Hepatocyte (in vitro differentiated cells): Measurements from ENCODE around the gene MAMSTR. TPM values are rescaled to one million over a fixed set of nuclear protein-coding genes. Genes with fewer than 3 reads are reported as not detected.

Experiments used
- DNase-seq: peaks from one replicate; pipeline ENCODE4 v3.0.0-alpha.2; 2016; ENCODE audit warnings: low spot score
- H2AFZ ChIP-seq: fragments of 200-600 bp; sonication (generic); 2 replicates; pipeline ENCODE4 v1.6.0; 2016; ENCODE audit warnings: antibody characterized with exemption, mild to moderate bottlenecking
- H3K27ac ChIP-seq: fragments of 200-600 bp; sonication (generic); 2 replicates; pipeline ENCODE4 v1.5.1; 2016; ENCODE audit warnings: mild to moderate bottlenecking
- H3K27me3 ChIP-seq: fragments of 200-600 bp; sonication (generic); 2 replicates; pipeline ENCODE4 v1.6.1; 2016
- H3K36me3 ChIP-seq: fragments of 200-600 bp; sonication (generic); replicated peaks from 2 replicates; pipeline ENCODE4 v1.5.1; 2016; ENCODE audit warnings: low read depth; ENCODE audit not compliant: insufficient read depth
- H3K4me1 ChIP-seq: fragments of 200-600 bp; sonication (generic); 2 replicates; pipeline ENCODE4 v1.5.1; 2016; ENCODE audit warnings: mild to moderate bottlenecking, moderate library complexity; ENCODE audit not compliant: insufficient read depth
- H3K4me2 ChIP-seq: fragments of 200-600 bp; sonication (generic); 2 replicates; pipeline ENCODE4 v1.6.0; 2016
- H3K4me3 ChIP-seq: fragments of 200-600 bp; sonication (generic); 2 replicates; pipeline ENCODE4 v1.5.1; 2016; ENCODE audit warnings: mild to moderate bottlenecking
- H3K79me2 ChIP-seq: fragments of 200-600 bp; sonication (generic); 2 replicates; pipeline ENCODE4 v1.6.0; 2017; ENCODE audit warnings: mild to moderate bottlenecking
- H3K9me2 ChIP-seq: fragments of 200-600 bp; sonication (generic); replicated peaks from 2 replicates; pipeline ENCODE4 v1.6.0; 2017; ENCODE audit warnings: mild to moderate bottlenecking; ENCODE audit not compliant: insufficient read depth
- H3K9me3 ChIP-seq: fragments of 200-600 bp; sonication (generic); 2 replicates; pipeline ENCODE4 v1.5.1; 2016; ENCODE audit warnings: low read depth, mild to moderate bottlenecking
- H4K20me1 ChIP-seq: fragments of 200-600 bp; sonication (generic); 2 replicates; pipeline ENCODE4 v1.6.0; 2016; ENCODE audit warnings: mild to moderate bottlenecking; ENCODE audit not compliant: insufficient read depth, poor library complexity, severe bottlenecking
- CTCF ChIP-seq: fragments of 200-600 bp; sonication (generic); IDR thresholded peaks from 2 replicates; pipeline ENCODE4 v1.5.1; 2016; ENCODE audit warnings: antibody characterized with exemption, mild to moderate bottlenecking; ENCODE audit not compliant: poor library complexity
- EZH2 ChIP-seq: fragments of 200-600 bp; sonication (generic); IDR thresholded peaks from 2 replicates; pipeline ENCODE4 v1.6.1; 2016; ENCODE audit warnings: antibody characterized with exemption, mild to moderate bottlenecking, borderline replicate concordance
- EZH2phosphoT487 ChIP-seq: fragments of 200-600 bp; sonication (generic); IDR thresholded peaks from one replicate; pipeline ENCODE4 v1.6.1; 2018; ENCODE audit warnings: antibody characterized with exemption, mild to moderate bottlenecking, low read depth, moderate library complexity; ENCODE audit not compliant: unreplicated experiment, severe bottlenecking
- WGBS: methylation state at CpG from one replicate; pipeline ENCODE4 v1.1.6; 2016; ENCODE audit warnings: low lambda C conversion rate; ENCODE audit errors: missing lambda C conversion rate; 5-methylcytosine and 5-hydroxymethylcytosine counted together
- polyA plus RNA-seq: library from polyadenylated mRNA; unstranded; fragments of >200 nt; fragmentation: Nextera tagmentation; extraction: Ambion mirVana; gene quantifications from 2 replicates; pipeline ENCODE4 v1.2.1, GENCODE V29; 2016
- total RNA-seq: library from RNA; depleted of rRNA; stranded (reverse); fragments of >200 nt; gene quantifications from 2 replicates; pipeline ENCODE4 v1.2.3, GENCODE V29; 2014

MAMSTR gene
- total and polyA plus RNA-seq, 2 experiments from 2014 or later: 2.3 to 5.2 TPM

- H3K9me2 ChIP-seq: no peaks in the 10 kb centered on the region
- WGBS: 91% methylated on average over 11 of the region's 11 CpGs
- no peak overlapping the region for H3K4me2 ChIP-seq
- H4K20me1 ChIP-seq: no peaks in the 10 kb centered on the region
- H2AFZ ChIP-seq: no peak overlapping the region
- H3K27me3 ChIP-seq: no peaks in the 10 kb centered on the region
- H3K4me3 ChIP-seq: no peak overlapping the region
- H3K4me1 ChIP-seq: peaks cover 4% of the 10 kb centered on the region
- no peaks in the 10 kb centered on the region for H3K9me3 ChIP-seq
- no peaks in the 10 kb centered on the region for H3K79me2 ChIP-seq
- H3K36me3 ChIP-seq: no peaks in the 10 kb centered on the region
- DNase-seq: no peak
- no peak overlapping the region for H3K27ac ChIP-seq
- TF ChIP-seq EZH2phosphoT487 (no peak), CTCF (no peak), EZH2 (no peak)
Observed at GRCh38 chr19:48722196-48722708, 2.7 kb upstream of the MAMSTR start.

GRCh38 chr19:48720613-48721296, 1.2 kb upstream of the MAMSTR start:
- Histone ChIP-seq H3K36me3 (no peaks in the 10 kb centered on the region), H3K27ac (peak overlapping the region; percentile 83), H3K9me3 (no peaks in the 10 kb centered on the region), H4K20me1 (no peaks in the 10 kb centered on the region), H3K4me3 (peak overlapping the region; percentile 52), H3K27me3 (no peaks in the 10 kb centered on the region), H2AFZ (peak overlapping the region; percentile 46), H3K79me2 (peaks cover under 1% of the 10 kb centered on the region), H3K4me2 (peak overlapping the region; percentile 68), H3K4me1 (peaks cover 10% of the 10 kb centered on the region), H3K9me2 (no peaks in the 10 kb centered on the region)
- TF ChIP-seq EZH2phosphoT487 (no peak), CTCF (no peak), EZH2 (no peak)
- WGBS: 2% methylated on average over 42 of the region's 42 CpGs
- DNase-seq: peak; percentile 99

DNA sequence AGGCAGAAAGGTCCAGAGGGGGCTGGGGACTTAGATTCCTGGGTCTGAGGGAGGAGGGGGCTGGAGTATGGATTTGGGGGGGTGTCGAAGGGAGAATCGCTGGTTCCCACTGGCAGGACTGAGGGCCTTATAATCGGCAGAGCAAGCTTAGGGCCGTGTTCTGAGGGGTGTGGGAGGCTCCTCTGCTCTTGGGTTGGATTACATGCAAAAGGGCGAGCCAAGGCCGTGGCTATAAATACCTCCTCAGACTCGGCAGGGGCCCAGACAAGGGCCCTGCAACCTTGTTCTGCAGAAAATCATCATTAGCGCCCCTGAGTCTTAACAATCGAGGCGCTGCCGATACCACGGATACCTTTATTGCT, 707 bp upstream of the MAMSTR start:
- no peaks in the 10 kb centered on the region for H3K27me3 ChIP-seq
- 29% methylated on average over 9 of the region's 12 CpGs for WGBS
- no peak overlapping the region for H2AFZ ChIP-seq
- no peaks in the 10 kb centered on the region for H3K36me3 ChIP-seq
- H3K9me3 ChIP-seq: no peaks in the 10 kb centered on the region
- TF ChIP-seq EZH2phosphoT487: no peak
- no peak for TF ChIP-seq CTCF
- TF ChIP-seq EZH2: no peak
- H3K9me2 ChIP-seq: no peaks in the 10 kb centered on the region
- peak overlapping the region; percentile 68 for H3K4me2 ChIP-seq
- peak overlapping the region; percentile 10 for H3K27ac ChIP-seq
- H3K4me1 ChIP-seq: peaks cover 15% of the 10 kb centered on the region
- DNase-seq: no peak
- H3K79me2 ChIP-seq: peaks cover 6% of the 10 kb centered on the region
- H4K20me1 ChIP-seq: no peaks in the 10 kb centered on the region
- H3K4me3 ChIP-seq: no peak overlapping the region
